Loucy (cell line): ENCODE results near the gene RUFY3.

Experiments used
- CTCF ChIP-seq: fragments of 200-600 bp; sonication (generic); conservative IDR thresholded peaks from 2 replicates; pipeline ENCODE4 v1.5.1; 2014; ENCODE audit warnings: mild to moderate bottlenecking, antibody characterized with exemption, low read length
- EZH2phosphoT487 ChIP-seq: fragments of 200-600 bp; IDR thresholded peaks from 2 replicates; pipeline ENCODE4 v1.6.1; 2018; ENCODE audit warnings: antibody characterized with exemption, mild to moderate bottlenecking, moderate library complexity, borderline replicate concordance

GRCh38 chr4:70768301-70768948, 46.7 kb downstream of the RUFY3 start:
- TF ChIP-seq CTCF (no peak), EZH2phosphoT487 (no peak)
